GM19240 (cell line): ENCODE results near the gene DAP.
"Not testable (repeated sequence)": the region's sequence is repeated elsewhere in the genome, so short reads cannot be mapped to it uniquely, and the experiment has no call there.

Experiments
- DNase-seq: peaks from one replicate; pipeline ENCODE4 v3.0.0; 2011; ENCODE audit warnings: low spot score; ENCODE audit not compliant: insufficient read length

The DAP gene

GRCh38 chr5:10761185-10761932, at the start of gene DAP:
TSS of gene DAP (minus strand) at chr5:10761234. CDS start at chr5:10761068, 166 bp downstream.
- peak; percentile 69 for DNase-seq

GRCh38 chr5:10808347-10809226, 47.6 kb upstream of the DAP start:
- DNase-seq = no peak

- DNase-seq = no peak
Measured at GRCh38 chr5:10801931-10802666, 41.1 kb upstream of the DAP start.

GRCh38 chr5:10800852-10801251, 39.8 kb upstream of the DAP start:
- no peak for DNase-seq

- no peak for DNase-seq
Measured at GRCh38 chr5:10797261-10797660, 36.2 kb upstream of the DAP start.

GRCh38 chr5:10793785-10794184, 32.8 kb upstream of the DAP start:
- DNase-seq = no peak

- no peak for DNase-seq
Measured at GRCh38 chr5:10792336-10792735, 31.3 kb upstream of the DAP start.

GRCh38 chr5:10789726-10790125, 28.7 kb upstream of the DAP start:
- no peak for DNase-seq

GRCh38 chr5:10789021-10789420, 28.0 kb upstream of the DAP start:
- no peak for DNase-seq

- no peak for DNase-seq
Measured at GRCh38 chr5:10788358-10788757, 27.3 kb upstream of the DAP start.

GRCh38 chr5:10786835-10787234, 25.8 kb upstream of the DAP start:
- no peak for DNase-seq

GRCh38 chr5:10780208-10780607, 19.2 kb upstream of the DAP start:
- not testable (repeated sequence) for DNase-seq

- DNase-seq = no peak
Measured at GRCh38 chr5:10779592-10779991, 18.6 kb upstream of the DAP start.

- no peak for DNase-seq
Measured at GRCh38 chr5:10778179-10778910, 17.3 kb upstream of the DAP start.

- DNase-seq = no peak
Measured at GRCh38 chr5:10775646-10776045, 14.6 kb upstream of the DAP start.

- no peak for DNase-seq
Measured at GRCh38 chr5:10772901-10773585, 12.0 kb upstream of the DAP start.

GRCh38 chr5:10768328-10768899, 7.4 kb upstream of the DAP start:
- no peak for DNase-seq

GRCh38 chr5:10762776-10763500, 1.9 kb upstream of the DAP start:
- DNase-seq = no peak

GRCh38 chr5:10761933-10762775, 1.1 kb upstream of the DAP start:
- DNase-seq = no peak
